GM21423 (cell line): ENCODE measurements around the gene TIMM13.

Experiments
- ATAC-seq: cut with Tn5 transposase; IDR thresholded peaks from one replicate; pipeline ENCODE4 v1.9.1; 2021; ENCODE audit warnings: mild to moderate bottlenecking, moderate library complexity; ENCODE audit not compliant: unreplicated experiment

Gene TIMM13

GRCh38 chr19:2387367-2388288 lies 39.8 kb downstream of the TIMM13 start:
- ATAC-seq, result no peak

GRCh38 chr19:2385053-2385721 lies 42.2 kb downstream of the TIMM13 start:
- no peak for ATAC-seq

- no peak for ATAC-seq
Measured at GRCh38 chr19:2382530-2383222, 44.7 kb downstream of the TIMM13 start.

GRCh38 chr19:2381148-2381820 lies 46.1 kb downstream of the TIMM13 start:
- no peak for ATAC-seq

- ATAC-seq, result no peak
Measured at GRCh38 chr19:2380567-2380966, 46.8 kb downstream of the TIMM13 start.

- no peak for ATAC-seq
Measured at GRCh38 chr19:2376784-2377519, 50.4 kb downstream of the TIMM13 start.
